ENCODE data around the gene SLC4A2.
A peak's percentile ranks its signal among the peaks of the same experiment; 100 is the strongest.

DNA sequence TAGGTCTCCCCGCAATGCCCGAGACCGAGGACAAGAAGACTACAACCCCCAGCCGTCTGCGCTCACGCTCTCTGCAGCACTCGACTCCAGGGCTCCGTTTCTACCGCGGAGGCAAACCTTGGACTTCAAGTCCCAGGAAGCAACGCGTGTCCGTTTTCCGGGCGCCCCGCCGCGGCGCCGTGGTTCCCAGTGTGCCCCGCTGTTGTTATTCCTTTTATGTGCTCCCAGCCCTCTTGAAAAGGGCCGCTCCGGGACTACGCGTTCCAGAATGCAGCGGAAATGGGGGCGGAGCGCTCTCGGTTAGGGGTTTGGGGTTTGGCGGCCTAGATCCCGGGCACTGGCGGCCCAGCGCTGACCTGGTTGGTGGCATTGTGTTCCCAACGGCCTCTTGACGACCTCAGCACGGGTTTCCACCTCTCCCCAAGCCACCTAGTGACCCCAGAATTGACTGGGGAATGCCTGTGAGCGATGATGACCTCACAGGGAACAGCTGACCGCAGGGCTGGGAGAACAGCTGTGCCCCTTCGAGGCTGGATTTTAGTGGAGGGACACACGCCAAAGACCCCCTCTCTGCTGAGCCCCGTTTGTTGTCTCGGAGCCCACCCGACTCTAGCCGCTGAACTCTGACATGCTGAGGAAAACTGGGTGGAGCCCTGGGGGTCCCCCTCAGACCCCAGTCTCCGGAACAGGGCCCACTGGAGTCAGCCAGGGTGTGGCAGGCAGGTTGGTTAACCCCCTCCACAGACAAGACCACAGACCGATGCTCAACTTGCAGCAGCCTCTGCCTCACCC, 1.2 kb upstream of the SLC4A2 start:
- TF ChIP-seq, protein P1, sequence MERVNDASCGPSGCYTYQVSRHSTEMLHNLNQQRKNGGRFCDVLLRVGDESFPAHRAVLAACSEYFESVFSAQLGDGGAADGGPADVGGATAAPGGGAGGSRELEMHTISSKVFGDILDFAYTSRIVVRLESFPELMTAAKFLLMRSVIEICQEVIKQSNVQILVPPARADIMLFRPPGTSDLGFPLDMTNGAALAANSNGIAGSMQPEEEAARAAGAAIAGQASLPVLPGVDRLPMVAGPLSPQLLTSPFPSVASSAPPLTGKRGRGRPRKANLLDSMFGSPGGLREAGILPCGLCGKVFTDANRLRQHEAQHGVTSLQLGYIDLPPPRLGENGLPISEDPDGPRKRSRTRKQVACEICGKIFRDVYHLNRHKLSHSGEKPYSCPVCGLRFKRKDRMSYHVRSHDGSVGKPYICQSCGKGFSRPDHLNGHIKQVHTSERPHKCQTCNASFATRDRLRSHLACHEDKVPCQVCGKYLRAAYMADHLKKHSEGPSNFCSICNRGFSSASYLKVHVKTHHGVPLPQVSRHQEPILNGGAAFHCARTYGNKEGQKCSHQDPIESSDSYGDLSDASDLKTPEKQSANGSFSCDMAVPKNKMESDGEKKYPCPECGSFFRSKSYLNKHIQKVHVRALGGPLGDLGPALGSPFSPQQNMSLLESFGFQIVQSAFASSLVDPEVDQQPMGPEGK (CRISPR knock-in tag; IDR thresholded peaks at IDR 0.05; ENCODE audit: borderline replicate concordance), result no peak
- TF ChIP-seq ZNF565 (CRISPR knock-in tag; conservative IDR thresholded peaks at IDR 0.05; ENCODE audit: low read depth) (no peak), ZFP3 (CRISPR knock-in tag; IDR thresholded peaks at IDR 0.05) (peak; percentile 52; the same call in 1 of the 2 replicates), ZNF70 (CRISPR knock-in tag; IDR thresholded peaks at IDR 0.05) (no peak), ARNTL (CRISPR knock-in tag; IDR thresholded peaks at IDR 0.05; ENCODE audit: borderline replicate concordance, low read depth) (no peak), ESRRG (CRISPR knock-in tag; IDR thresholded peaks at IDR 0.05) (no peak), ISL1 (CRISPR knock-in tag; IDR thresholded peaks at IDR 0.05) (no peak), OSR1 (CRISPR knock-in tag; IDR thresholded peaks at IDR 0.05) (no peak), RARB (CRISPR knock-in tag; IDR thresholded peaks at IDR 0.05) (no peak), ZFP30 (CRISPR knock-in tag; IDR thresholded peaks at IDR 0.05) (no peak)
- TF ChIP-seq, protein P2, sequence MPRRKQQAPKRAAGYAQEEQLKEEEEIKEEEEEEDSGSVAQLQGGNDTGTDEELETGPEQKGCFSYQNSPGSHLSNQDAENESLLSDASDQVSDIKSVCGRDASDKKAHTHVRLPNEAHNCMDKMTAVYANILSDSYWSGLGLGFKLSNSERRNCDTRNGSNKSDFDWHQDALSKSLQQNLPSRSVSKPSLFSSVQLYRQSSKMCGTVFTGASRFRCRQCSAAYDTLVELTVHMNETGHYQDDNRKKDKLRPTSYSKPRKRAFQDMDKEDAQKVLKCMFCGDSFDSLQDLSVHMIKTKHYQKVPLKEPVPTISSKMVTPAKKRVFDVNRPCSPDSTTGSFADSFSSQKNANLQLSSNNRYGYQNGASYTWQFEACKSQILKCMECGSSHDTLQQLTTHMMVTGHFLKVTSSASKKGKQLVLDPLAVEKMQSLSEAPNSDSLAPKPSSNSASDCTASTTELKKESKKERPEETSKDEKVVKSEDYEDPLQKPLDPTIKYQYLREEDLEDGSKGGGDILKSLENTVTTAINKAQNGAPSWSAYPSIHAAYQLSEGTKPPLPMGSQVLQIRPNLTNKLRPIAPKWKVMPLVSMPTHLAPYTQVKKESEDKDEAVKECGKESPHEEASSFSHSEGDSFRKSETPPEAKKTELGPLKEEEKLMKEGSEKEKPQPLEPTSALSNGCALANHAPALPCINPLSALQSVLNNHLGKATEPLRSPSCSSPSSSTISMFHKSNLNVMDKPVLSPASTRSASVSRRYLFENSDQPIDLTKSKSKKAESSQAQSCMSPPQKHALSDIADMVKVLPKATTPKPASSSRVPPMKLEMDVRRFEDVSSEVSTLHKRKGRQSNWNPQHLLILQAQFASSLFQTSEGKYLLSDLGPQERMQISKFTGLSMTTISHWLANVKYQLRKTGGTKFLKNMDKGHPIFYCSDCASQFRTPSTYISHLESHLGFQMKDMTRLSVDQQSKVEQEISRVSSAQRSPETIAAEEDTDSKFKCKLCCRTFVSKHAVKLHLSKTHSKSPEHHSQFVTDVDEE (CRISPR knock-in tag; IDR thresholded peaks at IDR 0.05), result no peak; the same call in 1 of the 2 replicates
- TF ChIP-seq, protein P3, sequence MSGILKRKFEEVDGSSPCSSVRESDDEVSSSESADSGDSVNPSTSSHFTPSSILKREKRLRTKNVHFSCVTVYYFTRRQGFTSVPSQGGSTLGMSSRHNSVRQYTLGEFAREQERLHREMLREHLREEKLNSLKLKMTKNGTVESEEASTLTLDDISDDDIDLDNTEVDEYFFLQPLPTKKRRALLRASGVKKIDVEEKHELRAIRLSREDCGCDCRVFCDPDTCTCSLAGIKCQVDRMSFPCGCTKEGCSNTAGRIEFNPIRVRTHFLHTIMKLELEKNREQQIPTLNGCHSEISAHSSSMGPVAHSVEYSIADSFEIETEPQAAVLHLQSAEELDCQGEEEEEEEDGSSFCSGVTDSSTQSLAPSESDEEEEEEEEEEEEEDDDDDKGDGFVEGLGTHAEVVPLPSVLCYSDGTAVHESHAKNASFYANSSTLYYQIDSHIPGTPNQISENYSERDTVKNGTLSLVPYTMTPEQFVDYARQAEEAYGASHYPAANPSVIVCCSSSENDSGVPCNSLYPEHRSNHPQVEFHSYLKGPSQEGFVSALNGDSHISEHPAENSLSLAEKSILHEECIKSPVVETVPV (CRISPR knock-in tag; IDR thresholded peaks at IDR 0.05), result peak; percentile 52; the same call in 1 of the 2 replicates
